ENCODE measurements around the gene GAB1. TPM values are rescaled to one million over a fixed set of nuclear protein-coding genes. Genes with fewer than 3 reads are reported as not detected.

GAB1 gene
- total RNA-seq, 2 donors from 2014 or later = 28.3 to 33.3 TPM

- 95 to 100% methylated on average over 4 to 5 of the region's 5 CpGs for WGBS, 2 experiments (ENCODE audit: insufficient coverage in 1 of 2, insufficient read length in 1 of 2)
- Histone ChIP-seq H3K9ac (ENCODE audit: extremely low read depth, low read length, poor library complexity, severe bottlenecking) (no peak overlapping the region), H3K27ac (ENCODE audit: low read depth, low read length) (no peak overlapping the region), H3K4me1 (ENCODE audit: control insufficient read depth, insufficient read depth, low read length) (peaks cover 3% of the 10 kb centered on the region), H3K27me3 (ENCODE audit: control insufficient read depth, insufficient read depth, low read length, poor library complexity, severe bottlenecking) (no peaks in the 10 kb centered on the region), H3K36me3 (ENCODE audit: control insufficient read depth, insufficient read depth, low read length) (no peaks in the 10 kb centered on the region), H3K9me3 (ENCODE audit: control insufficient read depth, low read length) (no peaks in the 10 kb centered on the region), H3K4me3 (ENCODE audit: low read length) (no peak overlapping the region)
- H3K27ac Mint-ChIP-seq = no peak overlapping the region
- TF ChIP-seq CTCF (conservative IDR thresholded peaks at IDR 0.05) = no peak
- no peak overlapping the region for H3K4me3 Mint-ChIP-seq
- peaks cover 28% of the 10 kb centered on the region for H3K4me1 Mint-ChIP-seq
- no peaks in the 10 kb centered on the region for H3K27me3 Mint-ChIP-seq (ENCODE audit: insufficient read depth)
- DNase-seq = no peak
- no peaks in the 10 kb centered on the region for H3K9me3 Mint-ChIP-seq
- peaks cover 5% of the 10 kb centered on the region for H3K36me3 Mint-ChIP-seq (ENCODE audit: low read depth)
Observed at GRCh38 chr4:143362349-143363046, 25.8 kb downstream of the GAB1 start.

- H3K36me3 Mint-ChIP-seq (ENCODE audit: low read depth) = peaks cover 5% of the 10 kb centered on the region
Observed at GRCh38 chr4:143363332-143363731, 26.7 kb downstream of the GAB1 start.

GRCh38 chr4:143364063-143364462 lies 27.4 kb downstream of the GAB1 start:
- DNase-seq = no peak
- Mint-ChIP-seq H3K4me3 (no peak overlapping the region), H3K27ac (no peak overlapping the region), H3K4me1 (peaks cover 20% of the 10 kb centered on the region), H3K36me3 (ENCODE audit: low read depth) (peaks cover 5% of the 10 kb centered on the region), H3K27me3 (ENCODE audit: insufficient read depth) (no peaks in the 10 kb centered on the region), H3K9me3 (no peaks in the 10 kb centered on the region)
- H3K9me3 ChIP-seq (ENCODE audit: control insufficient read depth, low read length) = no peaks in the 10 kb centered on the region
- H3K27ac ChIP-seq (ENCODE audit: low read depth, low read length) = no peak overlapping the region
- no peak overlapping the region for H3K9ac ChIP-seq (ENCODE audit: extremely low read depth, low read length, poor library complexity, severe bottlenecking)
- 90 to 92% methylated on average over 5 of the region's 5 CpGs for WGBS, 2 experiments (ENCODE audit: insufficient coverage in 1 of 2, insufficient read length in 1 of 2)
- TF ChIP-seq CTCF (conservative IDR thresholded peaks at IDR 0.05) = no peak
- no peaks in the 10 kb centered on the region for H3K27me3 ChIP-seq (ENCODE audit: control insufficient read depth, insufficient read depth, low read length, poor library complexity, severe bottlenecking)
- H3K36me3 ChIP-seq (ENCODE audit: control insufficient read depth, insufficient read depth, low read length) = no peaks in the 10 kb centered on the region
- no peak overlapping the region for H3K4me3 ChIP-seq (ENCODE audit: low read length)
- H3K4me1 ChIP-seq (ENCODE audit: control insufficient read depth, insufficient read depth, low read length) = peaks cover 3% of the 10 kb centered on the region

More at GRCh38 chr4:143363332-143363731, 26.7 kb downstream of the GAB1 start:
- no peaks in the 10 kb centered on the region for H3K9me3 Mint-ChIP-seq
- DNase-seq = no peak
- Histone ChIP-seq H3K9me3 (ENCODE audit: control insufficient read depth, low read length) (no peaks in the 10 kb centered on the region), H3K9ac (ENCODE audit: extremely low read depth, low read length, poor library complexity, severe bottlenecking) (no peak overlapping the region), H3K4me1 (ENCODE audit: control insufficient read depth, insufficient read depth, low read length) (peaks cover 3% of the 10 kb centered on the region), H3K4me3 (ENCODE audit: low read length) (no peak overlapping the region), H3K27me3 (ENCODE audit: control insufficient read depth, insufficient read depth, low read length, poor library complexity, severe bottlenecking) (no peaks in the 10 kb centered on the region), H3K27ac (ENCODE audit: low read depth, low read length) (no peak overlapping the region), H3K36me3 (ENCODE audit: control insufficient read depth, insufficient read depth, low read length) (no peaks in the 10 kb centered on the region)
- H3K4me3 Mint-ChIP-seq = no peak overlapping the region
- TF ChIP-seq CTCF (conservative IDR thresholded peaks at IDR 0.05) = no peak
- peaks cover 27% of the 10 kb centered on the region for H3K4me1 Mint-ChIP-seq
- H3K27me3 Mint-ChIP-seq (ENCODE audit: insufficient read depth) = no peaks in the 10 kb centered on the region
- no peak overlapping the region for H3K27ac Mint-ChIP-seq
- 92 to 94% methylated on average over 2 to 3 of the region's 3 CpGs for WGBS, 2 experiments (ENCODE audit: insufficient coverage in 1 of 2, insufficient read length in 1 of 2)

Measured in endodermal cell (in vitro differentiated cells).